T follicular helper cell (primary cell): ENCODE results near the gene PSAT1.

Source experiments
- DNase-seq: peaks from one replicate; pipeline ENCODE4 v3.0.0-alpha.2; 2020; ENCODE audit warnings: low read depth

Gene PSAT1

DNA sequence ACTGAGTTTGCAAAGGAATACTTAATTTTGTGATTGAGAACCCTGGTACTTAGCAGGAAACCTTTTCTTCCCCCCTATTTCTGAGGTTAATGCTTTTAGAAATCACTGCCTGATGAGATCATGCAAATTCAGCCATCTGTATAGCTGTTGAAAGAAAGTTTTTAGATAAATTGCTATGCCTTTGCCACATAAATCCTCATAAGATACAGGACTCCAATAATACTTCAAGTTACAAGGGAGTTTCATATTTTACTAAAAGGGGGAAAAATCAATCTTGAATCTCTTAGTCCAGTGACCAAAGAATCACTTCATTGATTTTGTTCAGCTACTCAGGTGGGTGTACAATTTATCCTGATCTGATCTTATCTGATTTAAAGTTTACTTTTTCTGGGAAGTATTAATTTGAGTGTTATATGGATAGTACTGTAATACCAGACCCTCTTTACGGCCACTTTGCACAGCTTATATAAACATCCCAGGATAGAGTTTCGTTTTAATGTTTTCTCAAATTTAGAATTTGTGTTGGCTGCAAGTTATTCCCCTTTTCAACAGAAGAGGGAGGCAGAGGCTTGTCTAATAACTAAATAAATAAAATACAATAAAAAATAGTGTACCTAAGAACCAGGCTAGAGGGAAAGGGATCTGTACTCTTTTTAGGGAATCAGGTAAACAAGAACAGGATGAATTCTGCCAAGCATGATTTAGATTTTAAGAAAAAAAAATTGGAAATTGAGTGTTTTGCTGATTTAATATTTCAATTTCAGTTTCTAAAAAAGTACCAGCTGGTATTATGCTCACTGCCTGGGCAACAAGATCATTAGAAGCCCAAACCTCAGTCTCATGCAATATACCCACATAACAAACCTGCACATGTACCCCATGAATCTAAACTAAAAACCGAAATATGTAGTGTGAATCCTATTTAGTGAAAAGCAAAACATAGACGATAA is 69.1 kb downstream of the PSAT1 start:
- no peak for DNase-seq

DNA sequence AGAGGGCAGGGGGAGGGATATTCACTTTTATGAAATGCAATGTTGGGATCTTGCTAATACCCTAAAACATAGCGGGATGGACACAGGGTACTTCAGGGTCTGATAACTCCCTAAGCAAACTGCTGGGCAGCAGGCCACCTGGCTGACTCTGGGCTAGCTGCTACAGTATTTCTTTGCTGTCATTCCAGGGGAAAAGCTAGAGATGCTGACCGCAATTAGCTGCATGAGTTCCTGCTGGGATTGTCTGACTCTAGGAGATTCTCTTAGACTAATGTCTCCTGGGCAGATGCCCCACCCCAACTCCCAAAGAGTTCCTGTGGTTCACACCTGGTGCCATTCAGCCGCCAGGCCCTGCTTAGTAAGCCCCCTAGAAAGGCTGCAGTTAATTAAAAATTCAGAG is 69.9 kb downstream of the PSAT1 start:
- no peak for DNase-seq

DNA sequence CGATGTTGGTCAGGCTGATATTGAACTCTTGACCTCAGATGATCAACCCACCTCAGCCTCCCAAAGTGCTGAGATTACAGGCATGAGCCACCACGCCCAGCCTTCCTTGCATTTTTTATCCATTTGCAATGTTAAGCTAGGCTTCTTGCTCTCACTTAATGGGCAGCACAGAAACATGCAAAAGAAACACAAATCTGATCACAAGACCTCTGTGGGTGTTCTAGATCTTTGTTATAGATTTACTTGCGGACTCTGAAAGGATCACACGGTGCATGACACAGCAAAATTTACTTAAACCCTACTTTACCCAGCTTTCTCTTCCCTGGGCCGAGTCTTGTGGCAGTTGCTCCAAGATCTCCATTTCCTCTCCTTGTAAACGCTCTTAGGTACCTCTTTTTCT is 71.3 kb downstream of the PSAT1 start:
- no peak for DNase-seq

DNA sequence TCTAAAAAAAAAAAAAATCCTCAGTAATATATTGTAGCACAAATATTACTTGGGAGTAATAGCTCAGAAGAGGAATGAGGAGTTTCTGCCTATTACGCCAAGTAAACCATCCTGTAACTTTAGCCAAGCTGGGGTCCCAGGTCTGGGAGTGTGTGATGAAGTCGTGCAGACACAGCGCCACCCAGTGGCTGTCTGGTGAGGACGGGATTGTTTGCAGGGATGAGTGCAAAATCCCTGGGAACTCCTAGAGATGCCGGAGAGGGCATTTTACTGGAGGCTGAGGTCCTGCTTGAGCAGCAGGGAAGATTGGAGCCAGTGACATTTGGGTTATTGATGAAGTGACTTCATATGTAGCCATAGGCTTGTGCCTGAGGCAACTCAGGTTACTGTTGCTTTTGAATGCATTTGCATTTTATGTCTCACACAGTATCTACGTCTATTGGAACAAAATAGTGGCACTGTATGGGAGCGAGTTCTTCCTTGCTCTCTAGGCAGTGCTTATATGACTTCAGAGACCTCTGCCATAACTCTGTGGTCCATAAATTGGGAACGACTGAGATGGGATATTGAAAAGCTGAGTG is 72.8 kb downstream of the PSAT1 start:
- DNase-seq = peak; percentile 9

DNA sequence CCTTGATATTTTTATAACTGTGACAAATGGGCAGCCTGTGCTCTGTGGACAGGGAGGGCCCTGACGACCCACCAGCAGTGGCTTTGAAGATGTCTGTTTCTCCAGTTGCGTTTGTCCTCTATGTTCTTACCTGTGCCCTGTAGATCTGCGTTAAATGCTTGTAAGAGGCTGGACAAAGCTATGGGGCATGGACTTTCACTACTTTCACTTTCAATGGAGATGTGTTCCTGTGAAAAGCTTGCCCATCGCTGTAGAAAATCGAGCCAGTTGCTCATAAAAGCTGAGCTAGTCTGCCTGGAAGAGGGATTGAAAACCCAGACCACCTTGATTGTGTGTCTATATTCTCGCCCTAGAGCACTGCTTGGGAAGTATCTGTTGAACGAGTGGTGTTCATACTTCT is 74.1 kb downstream of the PSAT1 start:
- DNase-seq = no peak

DNA sequence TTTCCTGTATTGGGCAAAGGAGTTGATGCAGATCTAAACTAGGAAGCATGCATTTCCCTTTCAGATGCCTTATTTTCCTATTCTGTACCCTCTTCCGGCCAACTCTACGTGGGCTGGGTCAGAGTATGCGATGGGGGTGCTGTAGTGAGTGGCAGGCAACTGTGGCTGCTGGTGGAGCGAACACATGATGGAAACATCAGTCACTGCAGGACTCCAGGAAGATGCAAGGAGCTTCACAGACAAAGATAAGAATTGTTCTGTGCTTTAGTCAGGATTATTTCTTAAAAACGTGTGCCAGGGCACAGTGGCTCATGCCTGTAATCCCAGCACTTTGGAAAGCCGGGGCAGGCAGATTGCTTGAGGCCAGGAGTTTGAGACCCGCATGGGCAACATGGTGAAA is 75.1 kb downstream of the PSAT1 start:
- DNase-seq = no peak
